HepG2 (cell line): ENCODE results near the gene ZNF22. TPM values are rescaled to one million over a fixed set of nuclear protein-coding genes. Genes with fewer than 3 reads are reported as not detected.

Source experiments
- ATF6 ChIP-seq: sonication (generic); formaldehyde crosslinking; conservative IDR thresholded peaks from 2 replicates; pipeline ENCODE4 v1.4.0; 2020; ENCODE audit warnings: missing genetic modification reagents
- MAFG ChIP-seq: sonication (generic); formaldehyde crosslinking; IDR thresholded peaks from 2 replicates; pipeline ENCODE4 v1.5.1; 2020; ENCODE audit warnings: mild to moderate bottlenecking, missing genetic modification reagents
- MAZ ChIP-seq, 2 experiments: sonication (generic) in 1 of 2; formaldehyde crosslinking in 1 of 2; IDR thresholded peaks; 2 replicates each; pipeline versions ENCODE4 v1.5.0 to v1.6.1; 2012 to 2020; ENCODE audit warnings: low read depth in 2 of 2, mild to moderate bottlenecking in 2 of 2, borderline replicate concordance in 1 of 2, improper control_type of control experiment in 1 of 2, low read length in 1 of 2, missing genetic modification reagents in 1 of 2, moderate library complexity in 1 of 2
- PRPF4 ChIP-seq: fragments of 200-400 bp; formaldehyde crosslinking; IDR thresholded peaks from 2 replicates; pipeline ENCODE4 v1.6.1; 2016; ENCODE audit warnings: low read length, low read depth; ENCODE audit not compliant: poor library complexity, severe bottlenecking
- PTBP1 ChIP-seq: fragments of 200-400 bp; formaldehyde crosslinking; IDR thresholded peaks from 2 replicates; pipeline ENCODE4 v1.6.1; 2018; ENCODE audit warnings: low read length, low read depth; ENCODE audit not compliant: poor library complexity, severe bottlenecking
- RARG ChIP-seq: sonication (generic); formaldehyde crosslinking; IDR thresholded peaks from 2 replicates; pipeline ENCODE4 v1.4.0; 2020; ENCODE audit warnings: low read depth, mild to moderate bottlenecking, missing genetic modification reagents
- REL ChIP-seq: sonication (generic); formaldehyde crosslinking; conservative IDR thresholded peaks from 2 replicates; pipeline ENCODE4 v1.8.0; 2022; ENCODE audit warnings: mild to moderate bottlenecking, missing genetic modification reagents, moderate library complexity
- SKIL ChIP-seq: sonication (generic); formaldehyde crosslinking; IDR thresholded peaks from 2 replicates; pipeline ENCODE4 v1.8.0; 2022; ENCODE audit warnings: missing genetic modification reagents, mild to moderate bottlenecking, moderate library complexity, borderline replicate concordance
- SOX6 ChIP-seq, 2 experiments: fragments of 450-650 bp in 1 of 2; sonication (generic) in 1 of 2; formaldehyde crosslinking in 1 of 2; IDR thresholded peaks; 2 replicates each; pipeline versions ENCODE4 v1.4.0 to v1.6.1; 2017 to 2020; ENCODE audit warnings: antibody characterized with exemption in 1 of 2, mild to moderate bottlenecking in 1 of 2, missing genetic modification reagents in 1 of 2
- TBL1XR1 ChIP-seq: fragments of 150-350 bp; IDR thresholded peaks from 2 replicates; pipeline ENCODE4 v1.6.1; 2014; ENCODE audit warnings: borderline replicate concordance, low read length; ENCODE audit not compliant: partially characterized antibody
- TCF7 ChIP-seq: sonication (generic); IDR thresholded peaks from 2 replicates; pipeline ENCODE4 v1.6.1; 2016; ENCODE audit warnings: antibody characterized with exemption, low read depth
- TCF7L2 ChIP-seq: IDR thresholded peaks from 2 replicates; pipeline ENCODE4 v1.6.1; 2011; ENCODE audit warnings: mild to moderate bottlenecking, low read depth, low read length, moderate library complexity
- THAP7 ChIP-seq: sonication (generic); formaldehyde crosslinking; IDR thresholded peaks from 2 replicates; pipeline ENCODE4 v1.8.1; 2023; ENCODE audit warnings: mild to moderate bottlenecking, missing genetic modification reagents
- THYN1 ChIP-seq: sonication (generic); formaldehyde crosslinking; IDR thresholded peaks from 2 replicates; pipeline ENCODE4 v1.8.1; 2023; ENCODE audit warnings: low read depth, mild to moderate bottlenecking, moderate library complexity, missing genetic modification reagents, borderline replicate concordance
- USF2 ChIP-seq, 2 experiments: sonication (generic) in 1 of 2; formaldehyde crosslinking in 1 of 2; IDR thresholded peaks; 2 replicates each; pipeline versions ENCODE4 v1.5.1 to v1.6.1; 2011 to 2020; ENCODE audit warnings: borderline replicate concordance in 1 of 2, low read depth in 1 of 2, low read length in 1 of 2, mild to moderate bottlenecking in 1 of 2, missing genetic modification reagents in 1 of 2, moderate library complexity in 1 of 2
- ZNF317 ChIP-seq: sonication (generic); formaldehyde crosslinking; IDR thresholded peaks from 2 replicates; pipeline ENCODE4 v1.5.0; 2020; ENCODE audit warnings: mild to moderate bottlenecking, missing genetic modification reagents
- ZNF660 ChIP-seq: sonication (generic); formaldehyde crosslinking; IDR thresholded peaks from 2 replicates; pipeline ENCODE4 v1.5.1; 2020; ENCODE audit warnings: mild to moderate bottlenecking, low read depth, missing genetic modification reagents, borderline replicate concordance
- ZNF737 ChIP-seq: sonication (generic); formaldehyde crosslinking; IDR thresholded peaks from 2 replicates; pipeline ENCODE4 v1.5.0; 2020; ENCODE audit warnings: missing genetic modification reagents, mild to moderate bottlenecking, borderline replicate concordance
- ZNF792 ChIP-seq: IDR thresholded peaks from 2 replicates; pipeline ENCODE4 v1.6.1; 2016
- polyA plus RNA-seq, 8 experiments: library from polyadenylated mRNA; depleted of rRNA in 3 of 8; stranded (reverse) in 7 of 8; unstranded in 1 of 8; fragments of >200 nt; fragmentation: Illumina TruSeq in 4 of 8; extraction: Trizol in 4 of 8; gene quantifications; 2 replicates each; pipeline versions ENCODE4 v1.2.1 to v1.2.3, GENCODE V29; 2011 to 2016; ENCODE audit warnings: low read depth in 4 of 8, missing spikeins in 1 of 8, mixed read lengths in 1 of 8; ENCODE audit not compliant: insufficient read depth in 1 of 8
- total RNA-seq, 5 experiments: library from RNA; depleted of rRNA; stranded (reverse); fragments of >200 nt; fragmentation: Illumina TruSeq; extraction: Trizol; gene quantifications; 2 replicates each; pipeline ENCODE4 v1.2.3, GENCODE V29; 2016; ENCODE audit warnings: low read depth in 1 of 5

Gene ZNF22
- total and polyA plus RNA-seq, 2 of the 13 experiments (the other 11 are each of a cell fraction or from before 2014, with no cell fraction given): 0.40 to 1.3 TPM

- TF ChIP-seq ATF6 (CRISPR knock-in tag): no peak; the same call in 1 of the 2 replicates
- TF ChIP-seq TCF7L2: no peak
- no peak for TF ChIP-seq ZNF317 (CRISPR knock-in tag)
- no peak for TF ChIP-seq TBL1XR1
- 0 out of 2 replicates have a peak, but pooled peaks have one; percentile 74 for TF ChIP-seq THYN1
- TF ChIP-seq ZNF792 (CRISPR knock-in tag): no peak
- no peak; the same call in 1 of the 2 replicates for TF ChIP-seq ZNF737
- no peak for TF ChIP-seq ZNF660 (CRISPR knock-in tag)
- TF ChIP-seq SKIL: no peak
- no peak for TF ChIP-seq SOX6 (IDR thresholded peaks at IDR 0.05)
- TF ChIP-seq SOX6 (CRISPR knock-in tag; IDR thresholded peaks at IDR 0.05): no peak
- TF ChIP-seq PRPF4: no peak
- peak; percentile 20; the same call in 1 of the 2 replicates for TF ChIP-seq MAFG (CRISPR knock-in tag)
- TF ChIP-seq PTBP1: no peak
- no peak for TF ChIP-seq RARG
- TF ChIP-seq THAP7 (CRISPR knock-in tag): peak; percentile 72; the same call in 1 of the 2 replicates
- no peak for TF ChIP-seq TCF7
- no peak for TF ChIP-seq MAZ (IDR thresholded peaks at IDR 0.05; ENCODE audit: borderline replicate concordance, low read depth, low read length)
- no peak for TF ChIP-seq MAZ (CRISPR knock-in tag; IDR thresholded peaks at IDR 0.05; ENCODE audit: low read depth)
- TF ChIP-seq REL (CRISPR knock-in tag): 0 out of 2 replicates have a peak, but pooled peaks have one; percentile 37
- TF ChIP-seq USF2 (IDR thresholded peaks at IDR 0.05; ENCODE audit: low read depth, low read length): no peak
- TF ChIP-seq USF2 (CRISPR knock-in tag; IDR thresholded peaks at IDR 0.05; ENCODE audit: borderline replicate concordance): no peak
Measured at GRCh38 chr10:44977287-44978212, 23.2 kb upstream of the ZNF22 start (continued).
